Pons (tissue), 1 donor: ENCODE results near the gene SGMS1.
"Not testable (repeated sequence)": the region's sequence is repeated elsewhere in the genome, so short reads cannot be mapped to it uniquely, and the experiment has no call there.

Experiments
- DNase-seq: peaks from one replicate; pipeline ENCODE4 v3.0.0-alpha.2; 2016; ENCODE audit warnings: low spot score

Gene SGMS1

DNA sequence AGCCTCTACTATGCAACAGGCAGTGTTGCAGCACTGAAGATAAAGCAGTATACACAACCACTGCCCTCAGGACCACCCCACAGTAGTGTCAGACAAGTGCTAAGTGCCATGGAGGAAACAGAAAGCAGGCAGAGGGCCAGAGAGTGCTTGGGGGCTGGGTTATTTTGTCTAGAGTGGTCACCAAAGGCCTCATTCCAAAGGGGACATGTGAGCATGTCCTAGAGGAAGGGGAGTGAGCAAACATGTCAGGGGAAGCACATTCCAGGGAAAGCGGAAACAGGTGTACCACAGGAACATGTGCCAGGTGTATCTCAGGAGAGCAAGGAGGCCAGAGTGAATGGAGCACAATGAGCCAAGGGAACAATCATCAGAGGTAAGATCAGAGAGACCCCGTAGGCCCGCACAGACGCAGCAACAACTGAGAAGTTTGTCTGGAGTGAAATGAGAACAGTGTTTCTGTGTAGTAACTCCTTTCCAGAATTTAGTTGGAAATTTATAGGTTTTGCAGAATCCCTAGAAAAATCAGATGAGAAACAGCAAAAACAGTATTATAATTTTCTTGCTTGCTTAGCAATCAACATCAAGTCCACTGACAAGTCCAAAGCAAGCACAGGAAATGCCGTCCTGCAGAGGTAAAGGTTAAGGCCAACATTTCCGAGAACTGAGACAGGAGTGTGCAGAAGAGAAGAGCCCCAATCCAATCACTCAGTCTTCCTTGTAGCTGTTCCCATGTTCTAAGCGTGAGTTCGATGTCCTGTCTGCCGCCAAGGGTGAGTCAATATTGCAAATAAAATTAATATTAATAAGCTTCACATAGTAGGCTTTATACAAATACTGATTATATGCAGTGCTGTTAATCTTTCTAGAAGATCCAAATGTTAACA is 67.3 kb downstream of the SGMS1 start:
- no peak for DNase-seq

GRCh38 chr10:50554995-50555568 is 68.7 kb downstream of the SGMS1 start:
- no peak for DNase-seq

- no peak for DNase-seq
These were observed 69.3 kb downstream of the SGMS1 start for GRCh38 chr10:50554376-50554994.

GRCh38 chr10:50552771-50553535 is 70.8 kb downstream of the SGMS1 start:
- peak; percentile 74 for DNase-seq

- peak; percentile 50 for DNase-seq
These were observed 71.4 kb downstream of the SGMS1 start for GRCh38 chr10:50552308-50552707.

GRCh38 chr10:50551894-50552293 is 71.9 kb downstream of the SGMS1 start:
- no peak for DNase-seq

DNA sequence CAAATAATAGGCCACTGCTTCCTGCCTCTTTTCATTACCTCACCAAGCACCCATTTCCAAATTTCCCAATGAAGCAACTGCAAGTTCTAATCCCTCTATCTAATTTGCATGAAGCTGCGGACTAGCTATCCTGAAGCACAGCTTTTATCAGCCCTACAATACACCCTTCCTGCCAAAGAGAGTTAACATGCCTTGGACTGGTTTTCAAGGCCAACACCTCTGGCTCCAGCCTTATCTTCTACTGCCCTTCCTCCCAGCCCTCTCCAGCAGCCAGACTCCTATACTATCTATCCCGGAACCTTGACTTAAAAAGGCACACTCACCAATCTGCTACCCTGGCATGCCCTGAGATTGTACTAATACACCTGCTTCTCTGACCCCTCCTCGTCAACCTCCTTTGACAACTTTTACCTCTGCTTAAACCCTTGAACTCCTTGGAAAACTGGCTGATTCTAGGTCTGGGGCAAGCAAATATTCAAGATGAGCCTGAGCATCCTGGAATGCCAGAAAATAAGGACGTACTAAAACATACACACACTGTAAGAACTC is 73.4 kb downstream of the SGMS1 start:
- DNase-seq = no peak

DNA sequence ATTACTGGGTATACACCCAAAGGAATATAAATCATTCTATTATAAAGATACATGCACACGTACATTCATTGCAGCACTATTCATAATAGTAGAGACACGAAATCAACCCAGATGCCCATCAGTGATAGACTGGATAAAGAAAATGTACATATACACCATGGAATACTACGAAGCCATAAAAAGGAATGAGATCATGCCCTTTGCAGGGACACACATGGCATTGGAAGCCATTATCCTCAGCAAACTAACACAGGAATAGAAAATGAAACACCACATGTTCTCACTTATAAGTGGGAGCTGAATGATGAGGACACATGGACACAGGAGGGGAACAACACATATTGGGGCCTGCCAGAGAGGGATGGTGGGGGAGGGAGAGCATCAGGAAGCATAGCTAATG is 74.6 kb downstream of the SGMS1 start:
- DNase-seq = not testable (repeated sequence)

DNA sequence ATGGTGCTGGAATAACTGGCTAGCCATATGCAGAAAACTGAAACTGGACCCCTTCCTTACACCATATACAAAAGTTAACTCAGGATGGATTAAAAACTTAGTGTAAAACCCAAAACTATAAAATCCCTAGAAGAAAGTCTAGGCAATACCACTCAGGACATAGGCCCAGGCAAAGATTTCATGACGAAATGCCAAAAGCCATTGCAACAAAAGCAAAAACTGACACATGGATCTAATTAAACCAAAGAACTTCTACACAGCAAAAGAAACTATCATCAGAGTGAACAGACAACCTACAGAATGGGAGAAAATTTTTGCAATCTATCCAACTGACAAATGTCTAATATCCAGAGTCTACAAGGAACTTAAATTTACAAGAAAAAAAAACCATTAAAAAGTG is 75.3 kb downstream of the SGMS1 start:
- DNase-seq = not testable (repeated sequence)

DNA sequence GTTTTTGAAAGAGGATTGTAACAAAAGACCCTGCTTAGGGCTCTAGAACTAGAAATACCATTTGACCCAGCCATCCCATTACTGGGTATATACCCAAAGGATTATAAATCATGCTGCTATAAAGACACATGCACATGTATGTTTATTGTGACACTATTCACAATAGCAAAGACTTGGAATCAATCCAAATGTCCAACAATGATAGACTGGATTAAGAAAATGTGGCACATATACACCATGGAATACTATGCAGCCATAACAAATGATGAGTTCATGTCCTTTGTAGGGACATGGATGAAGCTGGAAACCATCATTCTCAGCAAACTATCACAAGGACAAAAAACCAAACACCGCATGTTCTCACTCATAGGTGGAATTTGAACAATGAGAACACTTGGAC is 77.5 kb downstream of the SGMS1 start:
- not testable (repeated sequence) for DNase-seq

- DNase-seq = no peak
These were observed 77.9 kb downstream of the SGMS1 start for GRCh38 chr10:50545846-50546245.

DNA sequence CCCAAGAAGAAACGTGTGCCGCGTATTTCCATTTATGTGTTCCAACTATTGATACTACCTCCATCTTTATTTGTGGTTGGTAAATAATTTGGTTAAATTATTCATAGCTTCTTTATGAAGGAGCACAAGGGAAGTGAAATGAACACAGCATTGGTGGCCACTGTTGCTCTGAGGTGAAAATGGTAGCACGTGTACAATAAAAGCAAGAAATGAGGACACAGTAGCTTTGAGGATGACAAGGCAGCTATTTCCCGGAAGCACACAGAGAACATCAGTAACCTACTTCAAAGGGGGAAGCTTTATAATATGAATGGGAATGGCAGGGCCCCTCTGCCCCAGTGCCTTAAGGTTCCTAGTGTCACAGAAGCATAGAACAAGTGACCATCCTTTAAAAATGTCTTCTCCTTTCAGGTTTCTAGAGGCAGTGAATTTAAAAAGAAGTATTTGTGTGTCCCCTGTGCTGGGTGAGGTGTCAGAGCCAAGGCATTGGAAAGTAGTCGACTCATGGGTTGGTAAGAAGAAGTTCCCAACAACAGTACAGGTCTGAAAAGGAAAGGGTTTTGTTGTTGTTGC is 78.8 kb downstream of the SGMS1 start:
- no peak for DNase-seq

DNA sequence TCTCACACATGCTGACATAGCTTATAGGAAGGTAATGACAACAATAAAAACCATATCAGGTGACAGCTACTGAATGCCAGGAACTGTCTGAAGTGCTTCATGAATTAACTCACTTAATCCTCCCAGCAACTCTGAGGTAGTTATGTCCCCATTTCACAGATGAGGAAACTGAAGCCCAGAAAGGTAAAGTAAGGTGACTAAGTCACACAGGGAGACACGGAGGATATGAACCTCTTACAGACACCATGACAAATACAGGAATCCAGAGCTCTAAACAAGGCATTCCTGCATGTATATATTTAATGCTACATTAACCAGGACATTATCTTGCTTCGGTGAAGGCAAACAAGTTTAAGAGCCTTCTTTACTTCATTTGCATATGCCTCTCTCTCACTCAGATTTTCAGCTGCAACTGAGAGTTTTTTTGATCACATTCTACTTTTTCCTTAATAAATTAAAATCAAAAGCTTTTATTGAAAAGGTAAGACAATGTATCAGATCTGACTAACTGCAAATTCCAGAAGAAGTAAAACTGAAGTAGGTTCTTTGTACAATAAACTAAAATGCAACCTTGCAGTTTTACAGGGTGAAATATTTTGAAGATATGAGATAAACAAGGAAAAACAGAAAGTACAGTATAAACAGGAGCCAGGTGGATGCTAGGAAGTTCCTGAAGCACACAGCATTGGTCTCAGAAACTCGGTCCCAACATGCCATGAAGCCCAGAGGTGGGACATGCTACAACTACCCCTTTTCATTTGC is 79.5 kb downstream of the SGMS1 start:
- DNase-seq = no peak

DNA sequence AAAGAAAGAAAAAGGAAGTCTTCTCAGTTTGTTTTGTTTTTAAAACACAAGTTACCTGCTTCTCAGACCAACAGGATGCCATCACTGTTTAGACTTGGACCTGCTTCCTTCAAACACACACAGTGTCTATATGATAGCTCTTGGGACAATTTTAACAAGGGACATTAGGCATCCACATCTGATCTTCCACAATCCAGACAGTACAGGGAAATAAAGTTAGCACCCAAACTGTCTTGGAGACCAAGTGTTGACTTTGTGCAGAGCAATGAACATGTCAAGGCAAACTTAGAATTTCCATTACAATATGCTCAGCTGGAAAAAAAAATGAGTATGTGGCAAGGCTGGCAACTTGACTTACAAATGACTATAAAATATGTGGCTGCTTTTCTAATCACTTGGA is 80.9 kb downstream of the SGMS1 start:
- DNase-seq = no peak

DNA sequence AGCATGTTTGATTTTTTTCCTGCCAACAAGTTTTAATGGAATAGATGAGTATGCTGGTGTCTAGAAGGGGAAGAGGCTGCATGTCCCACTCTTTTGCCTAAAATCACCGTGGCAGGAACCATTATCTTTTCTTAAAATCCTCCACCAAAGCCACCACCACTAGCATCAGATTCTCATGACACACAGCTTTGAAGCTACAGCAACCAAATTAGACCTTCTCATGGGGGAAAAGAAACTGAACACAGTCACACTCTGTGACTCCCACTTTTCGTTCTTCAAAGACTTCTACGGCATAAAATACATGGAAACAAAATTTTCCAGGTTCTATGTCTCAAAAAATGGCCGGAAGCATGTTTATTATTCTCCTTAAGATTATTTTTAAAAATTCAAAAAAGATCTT is 81.8 kb downstream of the SGMS1 start:
- DNase-seq = no peak

DNA sequence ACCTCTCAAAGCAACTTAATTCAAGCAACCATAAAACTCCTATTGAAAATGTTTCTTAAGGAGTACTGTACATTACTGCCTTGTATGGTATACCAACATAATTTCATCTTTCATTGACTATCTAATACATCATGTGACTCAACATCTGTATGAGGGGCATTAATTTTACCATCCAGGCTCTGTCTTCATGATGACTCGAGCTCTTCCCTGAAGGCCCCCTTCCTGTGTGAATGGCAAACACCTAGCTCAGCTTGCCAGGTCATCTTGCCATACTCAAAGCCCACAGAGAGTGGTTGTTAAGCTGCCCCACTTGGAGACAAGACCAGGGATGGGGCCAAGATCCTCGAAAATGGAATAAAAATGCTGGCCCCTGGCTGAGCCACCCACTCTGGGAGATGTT is 82.4 kb downstream of the SGMS1 start:
- no peak for DNase-seq

GRCh38 chr10:50540826-50541122 is 83.0 kb downstream of the SGMS1 start:
- no peak for DNase-seq

GRCh38 chr10:50540069-50540825 is 83.5 kb downstream of the SGMS1 start:
- no peak for DNase-seq

- peak; percentile 98 for DNase-seq
These were observed 85.0 kb downstream of the SGMS1 start for GRCh38 chr10:50538555-50539398.
